MCF 10A (cell line): ENCODE results near the gene HTT. TPM values are rescaled to one million over a fixed set of nuclear protein-coding genes. Genes with fewer than 3 reads are reported as not detected.

Source experiments
- BruUV-seq: library from RNA; stranded (reverse); fragments of 400-500 nt; replicated peaks from 2 replicates; lab custom pipeline; 2021; lab: Mats Ljungman, UMichigan
- CTCF ChIA-PET: fragments of 300-600 bp; sonication (Branson Sonifier 250); formaldehyde crosslinking; extraction: SDS; loops from one replicate; lab custom pipeline; 2021; ENCODE audit warnings: antibody characterized with exemption, inconsistent platforms; lab: Yijun Ruan, JAX
- POLR2A ChIA-PET: fragments of 300-600, 350-650 bp; sonication (Branson Sonifier 250); formaldehyde crosslinking; extraction: SDS; loops from one replicate; lab custom pipeline; 2020; ENCODE audit warnings: antibody characterized with exemption, inconsistent platforms; lab: Yijun Ruan, JAX
- DNase-seq: peaks from one replicate; pipeline ENCODE4 v3.0.0-alpha.2; 2018; ENCODE audit not compliant: unreplicated experiment
- H3K27ac Mint-ChIP-seq: one replicate; pipeline ENCODE4 v1.8.0; 2022; ENCODE audit warnings: mild to moderate bottlenecking, low read depth, mixed read lengths; ENCODE audit not compliant: unreplicated experiment
- H3K27me3 Mint-ChIP-seq: one replicate; pipeline ENCODE4 v1.8.0; 2022; ENCODE audit warnings: mixed read lengths; ENCODE audit not compliant: insufficient read depth, unreplicated experiment
- H3K36me3 Mint-ChIP-seq: one replicate; pipeline ENCODE4 v1.8.0; 2022; ENCODE audit warnings: mild to moderate bottlenecking, moderate library complexity, mixed read lengths; ENCODE audit not compliant: insufficient read depth, unreplicated experiment
- H3K4me1 Mint-ChIP-seq: one replicate; pipeline ENCODE4 v1.8.0; 2022; ENCODE audit warnings: mixed read lengths; ENCODE audit not compliant: insufficient read depth, unreplicated experiment
- H3K4me3 Mint-ChIP-seq: one replicate; pipeline ENCODE4 v1.8.0; 2022; ENCODE audit warnings: mild to moderate bottlenecking, moderate library complexity, mixed read lengths; ENCODE audit not compliant: unreplicated experiment
- H3K9me3 Mint-ChIP-seq: one replicate; pipeline ENCODE4 v1.8.0; 2022; ENCODE audit warnings: mixed read lengths; ENCODE audit not compliant: unreplicated experiment
- CTCF ChIP-seq: fragments of 200-600 bp; IDR thresholded peaks from one replicate; pipeline ENCODE4 v1.8.0; 2022; ENCODE audit warnings: antibody characterized with exemption, mild to moderate bottlenecking; ENCODE audit not compliant: unreplicated experiment
- intact Hi-C: fragments of 100-400 bp; cut with micrococcal nuclease; formaldehyde crosslinking; loops from 2 replicates; pipeline ENCODE4 v1.14.1; 2022
- total RNA-seq: library from RNA; stranded (reverse); gene quantifications from 2 replicates; pipeline ENCODE4 v1.2.3, GENCODE V29; 2022

The HTT gene
- total RNA-seq, 1 experiment from 2014 or later, result 47.4 TPM

DNA sequence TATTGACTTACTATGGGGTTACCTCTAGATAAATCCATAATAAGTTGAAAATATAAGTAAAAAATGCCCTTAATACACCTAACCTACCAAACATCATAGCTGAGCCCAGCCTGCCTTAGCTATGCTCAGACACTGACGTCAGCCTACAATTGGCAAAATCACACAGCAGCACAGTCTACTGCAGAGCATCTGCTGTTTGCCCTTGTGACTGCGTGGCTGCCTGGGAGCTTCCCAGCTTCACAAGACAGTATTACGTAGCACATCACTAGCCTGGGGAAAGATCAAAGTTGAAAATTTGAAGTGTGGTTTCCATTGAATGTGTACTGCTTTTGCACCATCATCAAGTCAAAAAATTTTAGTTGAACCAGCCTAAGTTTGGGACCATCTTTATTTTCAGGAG, 8.9 kb upstream of the HTT start:
- Mint-ChIP-seq H3K36me3 (peaks cover 7% of the 10 kb centered on the region), H3K4me3 (no peak overlapping the region), H3K4me1 (peaks cover 6% of the 10 kb centered on the region), H3K9me3 (no peaks in the 10 kb centered on the region), H3K27me3 (peaks cover 21% of the 10 kb centered on the region), H3K27ac (no peak overlapping the region)
- no peak for TF ChIP-seq CTCF
- ChIA-PET CTCF (no interaction called here), POLR2A (no interaction called here)
- BruUV-seq, result no TSS peak
- no peak for DNase-seq
- intact Hi-C loops, result no loop called here

DNA sequence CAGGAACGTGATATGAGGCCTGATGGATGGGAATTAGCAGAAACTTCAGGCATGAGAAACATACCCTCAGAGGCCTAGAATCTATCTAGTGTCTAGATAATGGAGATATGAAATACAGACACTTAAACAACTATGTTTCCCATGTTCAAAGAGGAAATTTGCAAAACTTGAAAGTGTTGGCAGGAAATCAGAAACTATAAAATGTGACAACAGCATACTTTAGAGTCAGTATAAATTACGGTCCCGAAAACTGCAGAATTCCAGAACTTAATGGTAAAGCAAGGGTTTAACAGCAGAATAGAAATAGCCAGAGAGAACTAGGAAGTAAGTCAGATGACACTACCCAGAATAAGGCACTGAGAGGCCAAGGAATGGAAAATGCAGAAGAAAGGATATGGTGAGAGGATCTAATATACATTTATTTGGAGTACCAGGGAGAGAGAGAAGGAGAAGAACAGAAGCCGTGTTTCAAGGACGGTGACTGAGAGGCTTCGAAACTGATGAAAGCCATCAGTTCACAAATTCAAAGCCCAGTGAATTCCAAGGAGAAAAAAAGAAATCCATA, 7.6 kb upstream of the HTT start:
- no peak overlapping the region for H3K4me3 Mint-ChIP-seq
- intact Hi-C loops, result no loop called here
- DNase-seq, result no peak
- peaks cover 6% of the 10 kb centered on the region for H3K4me1 Mint-ChIP-seq
- peaks cover 13% of the 10 kb centered on the region for H3K27me3 Mint-ChIP-seq
- no peaks in the 10 kb centered on the region for H3K9me3 Mint-ChIP-seq
- no TSS peak for BruUV-seq
- no peak overlapping the region for H3K27ac Mint-ChIP-seq
- ChIA-PET CTCF (interaction anchor here (0.5 to 0.6 kb wide), 3 partner anchors 13 to 814 kb away, joined by 3 to 4 read pairs (median 3); no protein-coding TSS in a partner anchor), POLR2A (no interaction called here)
- TF ChIP-seq CTCF, result no peak
- peaks cover 7% of the 10 kb centered on the region for H3K36me3 Mint-ChIP-seq

GRCh38 chr4:3067473-3068001, 6.9 kb upstream of the HTT start:
- no peaks in the 10 kb centered on the region for H3K9me3 Mint-ChIP-seq
- H3K36me3 Mint-ChIP-seq, result peaks cover 7% of the 10 kb centered on the region
- intact Hi-C loops, result no loop called here
- no TSS peak for BruUV-seq
- peaks cover 4% of the 10 kb centered on the region for H3K4me1 Mint-ChIP-seq
- DNase-seq, result no peak
- H3K27ac Mint-ChIP-seq, result no peak overlapping the region
- POLR2A ChIA-PET, result interaction anchor here (0.6 kb wide), 2 partner anchors 18 to 58 kb away, joined by 3 read pairs; no protein-coding TSS in a partner anchor
- H3K27me3 Mint-ChIP-seq, result peaks cover 9% of the 10 kb centered on the region
- TF ChIP-seq CTCF, result no peak
- CTCF ChIA-PET, result interaction anchor here (0.5 to 0.8 kb wide), 4 partner anchors 15 to 813 kb away, joined by 3 read pairs; no protein-coding TSS in a partner anchor
- H3K4me3 Mint-ChIP-seq, result no peak overlapping the region

DNA sequence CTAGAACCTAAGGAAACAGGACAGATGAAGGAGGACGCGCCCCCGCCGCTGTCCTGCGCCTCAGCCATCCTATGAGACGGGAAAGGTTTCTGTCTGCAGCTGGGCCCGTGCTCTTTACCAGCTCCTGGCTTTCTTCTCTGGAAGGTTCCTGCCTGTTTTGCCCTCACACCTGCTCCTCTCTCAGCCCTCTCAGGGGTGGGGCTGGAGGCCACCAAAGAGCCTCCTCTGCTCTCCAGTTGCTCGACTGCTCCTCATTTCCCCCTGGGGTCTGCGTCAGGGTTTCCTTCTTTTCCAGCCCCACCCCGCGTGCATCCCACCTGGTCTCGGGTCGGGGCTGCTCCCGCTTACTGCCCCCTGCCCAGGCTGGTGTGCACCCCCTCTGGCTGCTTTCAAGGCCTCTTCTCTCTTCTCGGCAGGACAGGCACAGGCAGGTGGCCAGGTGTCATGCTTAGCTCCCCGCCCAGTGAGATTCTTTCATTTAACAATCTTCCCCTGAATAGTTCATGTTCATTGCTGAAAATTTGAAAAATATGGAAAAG, 4.8 kb upstream of the HTT start:
- ChIA-PET CTCF (no interaction called here), POLR2A (no interaction called here)
- no TSS peak for BruUV-seq
- DNase-seq, result no peak
- Mint-ChIP-seq H3K4me3 (no peak overlapping the region), H3K4me1 (no peaks in the 10 kb centered on the region), H3K36me3 (peaks cover 7% of the 10 kb centered on the region), H3K27me3 (no peaks in the 10 kb centered on the region), H3K27ac (no peak overlapping the region), H3K9me3 (no peaks in the 10 kb centered on the region)
- no peak for TF ChIP-seq CTCF
- intact Hi-C loops, result no loop called here
